Effector CD4-positive, alpha-beta T cell (primary cell): Measurements from ENCODE around the gene FAM13C.
"Not testable (repeated sequence)": the region's sequence is repeated elsewhere in the genome, so short reads cannot be mapped to it uniquely, and the experiment has no call there.

ENCODE experiments used
- DNase-seq: peaks from one replicate; pipeline ENCODE4 v3.0.0-alpha.2; 2020

FAM13C gene

GRCh38 chr10:59272061-59272460, 90.3 kb downstream of the FAM13C start:
- no peak for DNase-seq

- DNase-seq: no peak
These were observed 91.2 kb downstream of the FAM13C start for GRCh38 chr10:59271160-59271559.

- no peak for DNase-seq
These were observed 91.9 kb downstream of the FAM13C start for GRCh38 chr10:59270492-59270891.

GRCh38 chr10:59269651-59270050, 92.7 kb downstream of the FAM13C start:
- no peak for DNase-seq

- no peak for DNase-seq
These were observed 93.9 kb downstream of the FAM13C start for GRCh38 chr10:59268460-59268859.

GRCh38 chr10:59266321-59266720, 96.0 kb downstream of the FAM13C start:
- DNase-seq: no peak

GRCh38 chr10:59265141-59265540, 97.2 kb downstream of the FAM13C start:
- no peak for DNase-seq

GRCh38 chr10:59258890-59259289, 103.5 kb downstream of the FAM13C start:
- no peak for DNase-seq

GRCh38 chr10:59257224-59257623, 105.1 kb downstream of the FAM13C start:
- DNase-seq: no peak

GRCh38 chr10:59255463-59255862, 106.9 kb downstream of the FAM13C start:
- DNase-seq: no peak

- DNase-seq: no peak
These were observed 109.9 kb downstream of the FAM13C start for GRCh38 chr10:59252491-59252890.

- DNase-seq: no peak
These were observed 116.7 kb downstream of the FAM13C start for GRCh38 chr10:59245686-59246085.

- no peak for DNase-seq
These were observed 117.5 kb downstream of the FAM13C start for GRCh38 chr10:59244871-59245270.

GRCh38 chr10:59243611-59244195, 118.6 kb downstream of the FAM13C start:
- no peak for DNase-seq

GRCh38 chr10:59242991-59243390, 119.4 kb downstream of the FAM13C start:
- no peak for DNase-seq

GRCh38 chr10:59242057-59242456, 120.3 kb downstream of the FAM13C start:
- DNase-seq: no peak

- no peak for DNase-seq
These were observed 121.7 kb downstream of the FAM13C start for GRCh38 chr10:59240582-59241183.

- not testable (repeated sequence) for DNase-seq
These were observed 123.2 kb downstream of the FAM13C start for GRCh38 chr10:59239108-59239507.

- DNase-seq: no peak
These were observed 124.6 kb downstream of the FAM13C start for GRCh38 chr10:59237775-59238174.

GRCh38 chr10:59236064-59236697, 126.2 kb downstream of the FAM13C start:
- no peak for DNase-seq

- DNase-seq: no peak
These were observed 127.4 kb downstream of the FAM13C start for GRCh38 chr10:59234816-59235429.

- DNase-seq: no peak
These were observed 128.2 kb downstream of the FAM13C start for GRCh38 chr10:59234194-59234593.

GRCh38 chr10:59229441-59229840, 132.9 kb downstream of the FAM13C start:
- no peak for DNase-seq

GRCh38 chr10:59227136-59227673, 135.1 kb downstream of the FAM13C start:
- DNase-seq: no peak
